Breast epithelium (tissue), 3 donors: ENCODE measurements around the gene IL3RA.

Source experiments
- CTCF ChIP-seq, 3 donors: fragments of 450-650 bp; IDR thresholded peaks; one replicate each; pipeline ENCODE4 v1.5.1; 2016 to 2017; ENCODE audit warnings: antibody characterized with exemption in 3 of 3, mild to moderate bottlenecking in 3 of 3, moderate library complexity in 3 of 3
- POLR2A ChIP-seq: fragments of 450-650 bp; IDR thresholded peaks from one replicate; pipeline ENCODE4 v1.6.1; 2016; ENCODE audit warnings: antibody characterized with exemption, mild to moderate bottlenecking, moderate library complexity

GRCh38 chrX:1300449-1300848 is 36.1 kb upstream of the IL3RA start:
- TF ChIP-seq CTCF (IDR thresholded peaks at IDR 0.05) (no peak), POLR2A (no peak)
